ENCODE results near the gene TCF7L2. TPM values are rescaled to one million over a fixed set of nuclear protein-coding genes. Genes with fewer than 3 reads are reported as not detected.

TCF7L2 gene
- polyA plus RNA-seq, 1 donor from 2014 or later = 1.7 TPM

- Histone ChIP-seq H2AFZ (ENCODE audit: low read depth, low read length) (no peak overlapping the region), H3F3A (ENCODE audit: insufficient read depth, low read length, poor library complexity, severe bottlenecking) (no peaks in the 10 kb centered on the region), H3K27ac (ENCODE audit: low read length) (no peak overlapping the region), H3K4me2 (ENCODE audit: low read length) (no peak overlapping the region), H3K36me3 (ENCODE audit: insufficient read depth, low read length) (no peaks in the 10 kb centered on the region), H3K4me3 (ENCODE audit: low read length) (no peak overlapping the region), H4K20me1 (ENCODE audit: insufficient read depth) (no peaks in the 10 kb centered on the region), H3K9me2 (ENCODE audit: insufficient read depth, low read length) (no peaks in the 10 kb centered on the region), H3K27me3 (ENCODE audit: insufficient read depth, low read depth, low read length) (no peaks in the 10 kb centered on the region), H3K9me3 (ENCODE audit: low read length) (no peaks in the 10 kb centered on the region), H3K79me2 (replicated peaks; ENCODE audit: insufficient read depth, low read length) (peaks cover 15% of the 10 kb centered on the region), H3K9ac (ENCODE audit: low read length) (no peak overlapping the region)
- TF ChIP-seq SMC3 (conservative IDR thresholded peaks at IDR 0.05; ENCODE audit: poor library complexity) (no peak), EZH2 (IDR thresholded peaks at IDR 0.05; ENCODE audit: borderline replicate concordance, insufficient read depth, low read length, poor library complexity, severe bottlenecking) (no peak), MXI1 (conservative IDR thresholded peaks at IDR 0.05; ENCODE audit: poor library complexity, severe bottlenecking) (no peak), TAF1 (IDR thresholded peaks at IDR 0.05; ENCODE audit: low read depth) (no peak), EP300 (conservative IDR thresholded peaks at IDR 0.05; ENCODE audit: poor library complexity, severe bottlenecking) (no peak), POLR2AphosphoS5 (IDR thresholded peaks at IDR 0.05) (no peak), RAD21 (conservative IDR thresholded peaks at IDR 0.05) (no peak), CTCF (IDR thresholded peaks at IDR 0.05; ENCODE audit: poor library complexity, severe bottlenecking) (no peak)
Observed at GRCh38 chr10:113028456-113029440, 78.7 kb downstream of the TCF7L2 start.

- no peak overlapping the region for H2AFZ ChIP-seq (ENCODE audit: low read depth, low read length)
- H3K4me2 ChIP-seq (ENCODE audit: low read length) = no peak overlapping the region
- H3K9ac ChIP-seq (ENCODE audit: low read length) = no peak overlapping the region
- H3K36me3 ChIP-seq (ENCODE audit: insufficient read depth, low read length) = no peaks in the 10 kb centered on the region
- no peaks in the 10 kb centered on the region for H3K9me2 ChIP-seq (ENCODE audit: insufficient read depth, low read length)
- TF ChIP-seq TAF1 (IDR thresholded peaks at IDR 0.05; ENCODE audit: low read depth) = no peak
- TF ChIP-seq EP300 (conservative IDR thresholded peaks at IDR 0.05; ENCODE audit: poor library complexity, severe bottlenecking) = no peak
- no peak overlapping the region for H3K27ac ChIP-seq (ENCODE audit: low read length)
- H4K20me1 ChIP-seq (ENCODE audit: insufficient read depth) = no peaks in the 10 kb centered on the region
- H3K4me3 ChIP-seq (ENCODE audit: low read length) = no peak overlapping the region
- no peaks in the 10 kb centered on the region for H3K27me3 ChIP-seq (ENCODE audit: insufficient read depth, low read depth, low read length)
- H3K9me3 ChIP-seq (ENCODE audit: low read length) = no peaks in the 10 kb centered on the region
- peaks cover 15% of the 10 kb centered on the region for H3K79me2 ChIP-seq (replicated peaks; ENCODE audit: insufficient read depth, low read length)
- H3F3A ChIP-seq (ENCODE audit: insufficient read depth, low read length, poor library complexity, severe bottlenecking) = no peaks in the 10 kb centered on the region
Observed at GRCh38 chr10:113030453-113030852, 80.4 kb downstream of the TCF7L2 start.

GRCh38 chr10:113031147-113031546 lies 81.1 kb downstream of the TCF7L2 start:
- Histone ChIP-seq H4K20me1 (ENCODE audit: insufficient read depth) (no peaks in the 10 kb centered on the region), H3K79me2 (replicated peaks; ENCODE audit: insufficient read depth, low read length) (peaks cover 15% of the 10 kb centered on the region), H3K36me3 (ENCODE audit: insufficient read depth, low read length) (no peaks in the 10 kb centered on the region)

More at GRCh38 chr10:113031147-113031546, 81.1 kb downstream of the TCF7L2 start:
- no peaks in the 10 kb centered on the region for H3K9me3 ChIP-seq (ENCODE audit: low read length)
- H3K9ac ChIP-seq (ENCODE audit: low read length) = no peak overlapping the region
- no peak overlapping the region for H2AFZ ChIP-seq (ENCODE audit: low read depth, low read length)
- H3K9me2 ChIP-seq (ENCODE audit: insufficient read depth, low read length) = no peaks in the 10 kb centered on the region
- H3K27ac ChIP-seq (ENCODE audit: low read length) = no peak overlapping the region
- no peak overlapping the region for H3K4me2 ChIP-seq (ENCODE audit: low read length)
- no peaks in the 10 kb centered on the region for H3K27me3 ChIP-seq (ENCODE audit: insufficient read depth, low read depth, low read length)
- TF ChIP-seq EZH2 (IDR thresholded peaks at IDR 0.05; ENCODE audit: borderline replicate concordance, insufficient read depth, low read length, poor library complexity, severe bottlenecking) = no peak
- TF ChIP-seq CTCF (IDR thresholded peaks at IDR 0.05; ENCODE audit: poor library complexity, severe bottlenecking) = no peak
- no peak for TF ChIP-seq EP300 (conservative IDR thresholded peaks at IDR 0.05; ENCODE audit: poor library complexity, severe bottlenecking)
- TF ChIP-seq SMC3 (conservative IDR thresholded peaks at IDR 0.05; ENCODE audit: poor library complexity) = no peak
- no peak for TF ChIP-seq RAD21 (conservative IDR thresholded peaks at IDR 0.05)
- TF ChIP-seq TAF1 (IDR thresholded peaks at IDR 0.05; ENCODE audit: low read depth) = no peak
- TF ChIP-seq POLR2AphosphoS5 (IDR thresholded peaks at IDR 0.05) = no peak
- TF ChIP-seq REST (IDR thresholded peaks at IDR 0.05; ENCODE audit: borderline replicate concordance) = no peak
- no peak for TF ChIP-seq MXI1 (conservative IDR thresholded peaks at IDR 0.05; ENCODE audit: poor library complexity, severe bottlenecking)
- H3K4me3 ChIP-seq (ENCODE audit: low read length) = no peak overlapping the region
- no peaks in the 10 kb centered on the region for H3F3A ChIP-seq (ENCODE audit: insufficient read depth, low read length, poor library complexity, severe bottlenecking)
